BLaER1 (cell line): ENCODE measurements around the gene MAGI1.

ENCODE experiments used
- H3K27ac ChIP-seq: shearing (Covaris generic); formaldehyde crosslinking; 2 replicates; pipeline ENCODE4 v1.8.1; 2022
- H3K27me3 ChIP-seq: shearing (Covaris generic); formaldehyde crosslinking; 2 replicates; pipeline ENCODE4 v1.8.1; 2022
- H3K36me3 ChIP-seq: shearing (Covaris generic); formaldehyde crosslinking; 2 replicates; pipeline ENCODE4 v1.8.1; 2022
- H3K4me1 ChIP-seq: shearing (Covaris generic); formaldehyde crosslinking; 2 replicates; pipeline ENCODE4 v1.8.1; 2022
- H3K4me2 ChIP-seq: shearing (Covaris generic); formaldehyde crosslinking; 2 replicates; pipeline ENCODE4 v1.8.1; 2022
- H3K4me3 ChIP-seq: shearing (Covaris generic); formaldehyde crosslinking; 2 replicates; pipeline ENCODE4 v1.8.1; 2022
- H3K9ac ChIP-seq: shearing (Covaris generic); formaldehyde crosslinking; 2 replicates; pipeline ENCODE4 v1.8.1; 2022
- H3K9me3 ChIP-seq: shearing (Covaris generic); formaldehyde crosslinking; 2 replicates; pipeline ENCODE4 v1.8.1; 2022
- H4K20me1 ChIP-seq: shearing (Covaris generic); formaldehyde crosslinking; 2 replicates; pipeline ENCODE4 v1.8.1; 2022
- Cebpa-rat ChIP-seq: shearing (Covaris generic); IDR thresholded peaks from 2 replicates; pipeline ENCODE4 v1.8.1; 2022

MAGI1 gene

GRCh38 chr3:65858749-65859148 is 180.0 kb downstream of the MAGI1 start:
- H3K9ac ChIP-seq = no peak overlapping the region
- H3K27ac ChIP-seq = no peak overlapping the region
- H3K4me3 ChIP-seq = no peak overlapping the region
- H3K4me1 ChIP-seq = peaks cover 10% of the 10 kb centered on the region
- no peak for TF ChIP-seq Cebpa-rat
- H3K36me3 ChIP-seq = 0 out of 2 replicates have a peak, but pooled peaks cover 4% of the 10 kb centered on the region
- no peaks in the 10 kb centered on the region for H3K27me3 ChIP-seq
- no peak overlapping the region for H3K4me2 ChIP-seq
- H3K9me3 ChIP-seq = peaks cover 8% of the 10 kb centered on the region; the same call in 1 of the 2 replicates
- peaks cover 8% of the 10 kb centered on the region; the same call in 1 of the 2 replicates for H4K20me1 ChIP-seq

GRCh38 chr3:65857327-65857726 is 181.4 kb downstream of the MAGI1 start:
- no peak for TF ChIP-seq Cebpa-rat
- Histone ChIP-seq H4K20me1 (peaks cover 7% of the 10 kb centered on the region; the same call in 1 of the 2 replicates), H3K27me3 (no peaks in the 10 kb centered on the region), H3K9ac (no peak overlapping the region), H3K4me3 (no peak overlapping the region), H3K27ac (no peak overlapping the region), H3K9me3 (peaks cover 8% of the 10 kb centered on the region; the same call in 1 of the 2 replicates), H3K4me1 (peaks cover 21% of the 10 kb centered on the region), H3K4me2 (no peak overlapping the region), H3K36me3 (0 out of 2 replicates have a peak, but pooled peaks cover 4% of the 10 kb centered on the region)

- Histone ChIP-seq H3K9me3 (peaks cover 8% of the 10 kb centered on the region; the same call in 1 of the 2 replicates), H3K4me2 (no peak overlapping the region), H3K27ac (no peak overlapping the region), H4K20me1 (peaks cover 2% of the 10 kb centered on the region; the same call in 1 of the 2 replicates), H3K36me3 (0 out of 2 replicates have a peak, but pooled peaks cover 4% of the 10 kb centered on the region), H3K4me3 (no peak overlapping the region), H3K4me1 (peaks cover 21% of the 10 kb centered on the region), H3K27me3 (no peaks in the 10 kb centered on the region), H3K9ac (no peak overlapping the region)
- TF ChIP-seq Cebpa-rat = no peak
Measured at GRCh38 chr3:65856907-65857306, 181.8 kb downstream of the MAGI1 start.

- peaks cover 21% of the 10 kb centered on the region for H3K4me1 ChIP-seq
Measured at GRCh38 chr3:65855370-65856100, 183.2 kb downstream of the MAGI1 start.

GRCh38 chr3:65854606-65855304 is 184.0 kb downstream of the MAGI1 start:
- H3K4me2 ChIP-seq = no peak overlapping the region
- H3K4me3 ChIP-seq = no peak overlapping the region
- H3K4me1 ChIP-seq = peaks cover 21% of the 10 kb centered on the region
- no peak overlapping the region for H3K9ac ChIP-seq
- H3K9me3 ChIP-seq = peaks cover 8% of the 10 kb centered on the region; the same call in 1 of the 2 replicates
- H4K20me1 ChIP-seq = no peaks in the 10 kb centered on the region
- H3K27me3 ChIP-seq = no peaks in the 10 kb centered on the region
- H3K36me3 ChIP-seq = 0 out of 2 replicates have a peak, but pooled peaks cover 4% of the 10 kb centered on the region
- TF ChIP-seq Cebpa-rat = no peak
- no peak overlapping the region for H3K27ac ChIP-seq

More at GRCh38 chr3:65855370-65856100, 183.2 kb downstream of the MAGI1 start:
- no peak for TF ChIP-seq Cebpa-rat
- Histone ChIP-seq H3K27ac (no peak overlapping the region), H3K36me3 (0 out of 2 replicates have a peak, but pooled peaks cover 4% of the 10 kb centered on the region), H3K27me3 (no peaks in the 10 kb centered on the region), H3K4me2 (no peak overlapping the region), H3K4me3 (no peak overlapping the region), H3K9ac (no peak overlapping the region), H3K9me3 (peaks cover 8% of the 10 kb centered on the region; the same call in 1 of the 2 replicates), H4K20me1 (no peaks in the 10 kb centered on the region)

- H3K27ac ChIP-seq = no peak overlapping the region
- no peak overlapping the region for H3K4me2 ChIP-seq
Measured at GRCh38 chr3:65851827-65852226, 186.9 kb downstream of the MAGI1 start.

GRCh38 chr3:65850261-65850660 is 188.5 kb downstream of the MAGI1 start:
- TF ChIP-seq Cebpa-rat = no peak
- H3K4me3 ChIP-seq = no peak overlapping the region
- no peak overlapping the region for H3K27ac ChIP-seq
- H3K9me3 ChIP-seq = no peaks in the 10 kb centered on the region
- no peaks in the 10 kb centered on the region for H3K27me3 ChIP-seq
- H3K36me3 ChIP-seq = no peaks in the 10 kb centered on the region
- H3K4me2 ChIP-seq = no peak overlapping the region
- no peaks in the 10 kb centered on the region for H4K20me1 ChIP-seq
- no peak overlapping the region for H3K9ac ChIP-seq
- peaks cover 21% of the 10 kb centered on the region for H3K4me1 ChIP-seq

More at GRCh38 chr3:65851827-65852226, 186.9 kb downstream of the MAGI1 start:
- Histone ChIP-seq H3K27me3 (no peaks in the 10 kb centered on the region), H4K20me1 (no peaks in the 10 kb centered on the region), H3K9ac (no peak overlapping the region), H3K36me3 (no peaks in the 10 kb centered on the region), H3K4me1 (peaks cover 21% of the 10 kb centered on the region), H3K4me3 (no peak overlapping the region), H3K9me3 (no peaks in the 10 kb centered on the region)
- no peak for TF ChIP-seq Cebpa-rat

GRCh38 chr3:65848024-65848423 is 190.7 kb downstream of the MAGI1 start:
- TF ChIP-seq Cebpa-rat = no peak
- no peak overlapping the region for H3K4me3 ChIP-seq

GRCh38 chr3:65846936-65847335 is 191.8 kb downstream of the MAGI1 start:
- Histone ChIP-seq H3K4me2 (no peak overlapping the region), H4K20me1 (no peaks in the 10 kb centered on the region), H3K9me3 (peaks cover 8% of the 10 kb centered on the region; the same call in 1 of the 2 replicates), H3K27ac (no peak overlapping the region), H3K27me3 (no peaks in the 10 kb centered on the region), H3K9ac (no peak overlapping the region), H3K36me3 (no peaks in the 10 kb centered on the region), H3K4me1 (no peaks in the 10 kb centered on the region), H3K4me3 (no peak overlapping the region)
- TF ChIP-seq Cebpa-rat = no peak

More at GRCh38 chr3:65848024-65848423, 190.7 kb downstream of the MAGI1 start:
- H3K4me1 ChIP-seq = peaks cover 4% of the 10 kb centered on the region; the same call in 1 of the 2 replicates
- H3K9ac ChIP-seq = no peak overlapping the region
- no peak overlapping the region for H3K4me2 ChIP-seq
- H3K27me3 ChIP-seq = no peaks in the 10 kb centered on the region
- H3K9me3 ChIP-seq = peaks cover 3% of the 10 kb centered on the region; the same call in 1 of the 2 replicates
- no peaks in the 10 kb centered on the region for H4K20me1 ChIP-seq
- H3K27ac ChIP-seq = no peak overlapping the region
- H3K36me3 ChIP-seq = no peaks in the 10 kb centered on the region

GRCh38 chr3:65844370-65844769 is 194.3 kb downstream of the MAGI1 start:
- Histone ChIP-seq H3K27ac (no peak overlapping the region), H3K27me3 (no peaks in the 10 kb centered on the region), H3K9ac (no peak overlapping the region), H3K4me1 (no peaks in the 10 kb centered on the region), H3K4me2 (no peak overlapping the region), H4K20me1 (no peaks in the 10 kb centered on the region), H3K4me3 (no peak overlapping the region), H3K9me3 (peaks cover 8% of the 10 kb centered on the region; the same call in 1 of the 2 replicates), H3K36me3 (no peaks in the 10 kb centered on the region)
- no peak for TF ChIP-seq Cebpa-rat
